Stimulated activated CD8-positive, alpha-beta memory T cell treated with anti-CD3 and anti-CD28 coated beads, Interleukin-2, amount 100 ng/mL, for 1 hour (primary cell): ENCODE measurements around the gene GNRHR.
"Not testable (repeated sequence)": the region's sequence is repeated elsewhere in the genome, so short reads cannot be mapped to it uniquely, and the experiment has no call there.

ENCODE experiments used
- DNase-seq, 2 donors: peaks; one replicate each; pipeline ENCODE4 v3.0.0-alpha.2; 2020; ENCODE audit warnings: low read depth in 2 of 2

GNRHR gene

GRCh38 chr4:67727124-67727850, 26.9 kb downstream of the GNRHR start:
- DNase-seq: no peak

- DNase-seq: no peak
Observed at GRCh38 chr4:67725981-67726380, 28.2 kb downstream of the GNRHR start.

GRCh38 chr4:67725132-67725531, 29.1 kb downstream of the GNRHR start:
- DNase-seq: no peak

DNA sequence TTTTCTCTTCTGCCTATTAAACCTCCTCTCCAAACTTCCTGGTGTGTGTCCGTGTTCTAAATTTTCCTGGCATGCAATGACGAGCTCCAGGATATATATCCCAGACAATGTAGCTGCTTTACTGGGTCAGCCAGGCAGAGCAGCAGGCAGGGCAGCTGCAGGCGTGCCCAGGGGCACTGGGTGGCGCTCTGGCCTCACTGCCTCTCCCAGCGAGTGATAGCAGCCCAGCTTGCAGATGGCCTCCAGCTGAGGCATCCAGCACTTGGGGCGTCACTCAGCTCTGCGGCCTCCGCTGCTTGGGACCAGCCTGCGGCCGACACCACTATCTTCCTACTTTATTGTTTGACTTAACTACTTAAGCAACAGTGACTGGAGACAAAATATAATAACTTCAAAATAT, 30.2 kb downstream of the GNRHR start:
- no peak for DNase-seq

DNA sequence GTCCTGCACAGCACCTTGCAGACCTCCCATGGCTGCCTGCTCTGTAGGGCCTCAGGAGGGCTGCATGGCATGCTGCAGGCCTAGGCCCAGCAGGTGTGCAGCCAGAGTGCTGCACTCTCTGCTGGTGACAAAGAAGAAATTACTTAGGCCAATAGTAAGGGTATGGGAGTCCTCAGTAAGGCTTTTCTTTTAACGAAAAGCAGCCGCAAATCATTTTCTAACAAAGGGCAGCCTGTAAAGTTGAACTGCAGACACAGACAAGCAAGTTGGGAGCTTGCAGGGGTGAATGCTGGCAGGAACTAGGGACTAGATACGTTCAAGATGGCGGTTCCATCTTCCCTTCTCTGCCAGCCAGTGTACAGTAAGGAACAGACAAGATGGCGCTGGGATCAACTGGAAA, 30.8 kb downstream of the GNRHR start:
- DNase-seq: no peak

GRCh38 chr4:67721770-67722597, 32.2 kb downstream of the GNRHR start:
- no peak for DNase-seq

DNA sequence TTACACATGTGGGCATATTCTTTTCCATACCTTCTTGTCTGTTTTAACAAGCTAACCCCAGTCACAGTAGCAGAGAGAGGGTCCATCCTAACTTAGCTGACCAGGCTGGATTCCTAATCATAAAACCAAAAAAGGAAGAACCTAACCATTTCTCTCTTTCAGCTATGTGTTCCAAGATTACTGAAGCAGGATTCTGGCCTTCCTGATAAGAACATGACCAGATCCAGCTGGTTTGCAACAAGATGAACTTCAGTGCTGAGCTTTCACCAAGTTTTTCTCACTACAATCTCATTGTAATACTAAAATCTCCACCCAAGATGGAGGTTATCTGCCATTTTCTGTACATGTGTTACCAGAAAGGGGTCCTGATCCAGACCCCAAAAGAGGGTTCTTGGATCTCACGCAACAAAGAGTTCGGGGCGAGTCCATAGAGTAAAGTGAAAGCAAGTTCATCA, 32.8 kb downstream of the GNRHR start:
- no peak for DNase-seq

DNA sequence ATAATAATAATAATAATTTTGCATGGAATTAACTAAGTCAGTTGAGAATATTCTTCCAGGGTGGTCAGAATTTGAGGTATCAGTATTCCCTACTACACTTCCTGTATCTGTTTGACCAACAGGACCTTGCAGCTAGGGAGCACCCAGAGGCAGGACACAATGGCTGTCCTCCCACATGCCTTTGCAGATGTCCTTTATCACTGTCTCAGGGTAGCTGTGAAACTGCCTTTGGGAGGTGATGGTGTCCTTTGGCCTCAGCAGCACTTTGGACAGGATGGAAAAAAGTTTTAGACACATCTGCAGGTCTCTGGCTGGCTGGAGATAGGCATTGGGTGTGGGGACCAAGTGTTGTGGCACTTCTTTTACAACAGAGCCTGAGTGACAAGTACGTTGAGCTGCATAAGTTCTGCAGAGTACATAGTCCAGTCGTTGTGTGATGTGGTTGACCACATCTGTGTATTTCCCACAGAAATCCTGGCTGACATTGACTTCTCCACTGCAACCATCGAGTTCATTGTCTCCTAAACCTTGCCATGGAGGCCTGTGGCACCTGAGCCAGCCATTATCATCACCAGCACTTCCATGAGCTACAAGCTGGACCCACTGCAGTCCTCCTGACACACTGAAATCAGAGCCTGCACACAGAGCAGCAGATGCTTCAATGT, 34.1 kb downstream of the GNRHR start:
- no peak for DNase-seq

DNA sequence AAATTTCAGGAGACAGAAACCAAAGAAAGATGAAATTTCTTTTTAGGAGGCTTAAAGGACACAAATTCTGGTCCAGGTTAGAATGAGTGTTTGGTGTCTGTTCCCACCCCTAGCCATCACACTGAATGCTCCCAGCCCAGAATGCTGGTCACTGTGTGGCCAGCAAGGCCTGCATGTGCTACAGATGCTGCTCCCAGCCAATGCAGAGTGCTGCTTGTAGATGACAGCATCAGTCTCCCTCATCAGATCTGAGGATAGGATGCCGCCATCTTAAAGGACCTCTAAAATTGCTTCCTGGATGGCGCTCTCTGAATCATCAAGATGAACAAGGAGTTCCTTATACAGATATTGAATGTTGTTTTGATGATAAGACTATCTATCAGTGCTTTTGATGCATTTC, 35.3 kb downstream of the GNRHR start:
- DNase-seq: no peak

GRCh38 chr4:67717586-67717985, 36.6 kb downstream of the GNRHR start:
- no peak for DNase-seq

GRCh38 chr4:67714955-67715354, 39.2 kb downstream of the GNRHR start:
- no peak for DNase-seq

DNA sequence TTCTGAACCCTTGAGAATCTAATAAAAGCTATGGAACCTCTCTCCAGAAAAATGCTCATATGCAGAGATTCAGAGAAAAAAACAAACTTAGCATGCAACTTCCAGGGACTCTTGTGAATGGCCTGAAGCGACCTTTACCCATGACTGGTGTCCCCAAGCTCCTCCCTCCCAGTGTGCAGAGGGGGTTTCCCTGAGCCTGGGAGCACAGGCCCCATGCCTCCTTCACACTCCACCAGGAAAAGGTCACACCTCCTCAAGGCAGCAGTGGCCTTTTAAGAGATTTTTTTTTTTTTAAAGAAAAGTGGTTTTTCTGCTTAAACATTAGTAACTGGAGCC, 40.0 kb downstream of the GNRHR start:
- no peak for DNase-seq

DNA sequence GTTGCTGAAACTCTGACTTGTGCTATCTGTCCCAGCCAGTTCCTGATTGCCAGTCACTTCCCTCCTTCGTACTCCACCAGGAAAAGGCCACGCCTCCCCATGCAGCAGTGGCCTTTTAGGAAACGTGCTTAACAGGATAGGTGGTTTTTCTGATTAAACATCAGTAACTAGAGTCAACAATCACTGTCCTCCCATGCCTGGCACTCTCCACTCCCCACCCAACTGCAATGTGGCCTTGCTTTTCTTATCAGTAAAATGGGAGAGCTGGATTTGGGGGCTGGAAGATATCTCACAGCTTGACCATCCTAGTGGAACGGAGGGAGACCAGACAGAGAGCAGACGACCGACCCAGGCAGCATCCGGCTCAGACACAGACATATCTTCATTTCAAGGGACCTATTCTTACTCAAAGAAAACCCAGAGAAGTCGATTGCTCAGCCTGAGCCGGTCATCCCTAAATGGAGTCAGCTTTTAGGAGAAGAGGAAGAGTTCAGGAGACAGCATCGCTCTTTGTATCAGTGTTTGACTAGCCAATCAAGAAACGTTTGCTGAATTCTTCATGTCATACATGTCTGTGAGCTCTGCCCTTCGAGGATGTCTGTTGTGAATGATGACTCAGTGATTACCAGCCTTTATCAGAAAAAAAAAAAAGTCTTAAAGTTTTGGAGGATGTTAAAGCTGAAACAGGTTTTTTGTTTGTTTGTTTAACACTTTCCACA, 40.5 kb downstream of the GNRHR start:
- no peak for DNase-seq

GRCh38 chr4:67712650-67713528, 41.3 kb downstream of the GNRHR start:
- DNase-seq: no peak

GRCh38 chr4:67712000-67712625, 42.1 kb downstream of the GNRHR start:
- no peak for DNase-seq

DNA sequence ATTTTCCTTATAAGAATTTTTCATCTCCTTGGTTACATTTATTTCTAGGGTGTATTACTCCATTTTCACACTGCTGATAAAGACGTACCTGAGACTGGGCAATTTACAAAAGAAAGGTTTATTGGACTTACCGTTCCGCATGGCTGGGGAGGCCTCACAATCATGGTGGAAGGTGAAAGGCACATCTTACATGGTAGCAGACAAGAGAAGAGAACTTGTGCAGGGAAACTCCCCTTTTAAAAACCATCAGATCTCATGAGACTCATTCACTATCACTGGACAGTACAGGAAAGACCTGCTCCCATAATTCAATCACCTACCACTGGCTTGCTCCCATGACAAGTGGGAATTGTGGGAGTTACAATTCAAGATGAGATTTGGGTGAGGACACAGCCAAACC, 47.5 kb downstream of the GNRHR start:
- not testable (repeated sequence) for DNase-seq

DNA sequence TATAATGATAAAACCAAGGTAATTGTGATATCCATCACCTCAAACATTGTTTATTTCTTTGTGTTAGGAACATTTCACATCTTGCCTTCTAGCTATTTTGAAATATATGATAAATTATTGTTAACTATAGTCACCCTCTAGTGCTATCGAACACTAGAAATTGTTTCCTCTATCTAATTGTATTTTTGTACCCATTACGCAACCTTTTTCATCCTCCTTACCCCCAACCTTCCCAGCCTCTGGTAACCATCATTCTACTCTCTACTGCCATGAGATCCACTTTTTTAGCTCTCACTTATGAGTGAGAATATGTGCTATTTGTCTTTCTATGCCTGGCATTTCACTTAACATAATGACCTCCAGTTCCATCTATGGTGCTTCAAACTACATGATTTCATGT, 49.3 kb downstream of the GNRHR start:
- no peak for DNase-seq

- no peak for DNase-seq
Observed at GRCh38 chr4:67702166-67702565, 52.0 kb downstream of the GNRHR start.

GRCh38 chr4:67701517-67701850, 52.7 kb downstream of the GNRHR start:
- DNase-seq: no peak

- peak; percentile 85 to 93 for DNase-seq
Observed at GRCh38 chr4:67700738-67701516, 53.3 kb downstream of the GNRHR start, which contains the start of gene UBA6. Gene UBA6, minus strand, starts transcription at chr4:67701155. Its CDS starts 36 bp downstream, at chr4:67701119.
